Kidney capillary endothelial cell (primary cell): ENCODE data around the gene CNR1.

Experiments used
- DNase-seq: peaks from one replicate; pipeline ENCODE4 v3.0.0-alpha.2; 2018; ENCODE audit warnings: low spot score

The CNR1 gene

DNA sequence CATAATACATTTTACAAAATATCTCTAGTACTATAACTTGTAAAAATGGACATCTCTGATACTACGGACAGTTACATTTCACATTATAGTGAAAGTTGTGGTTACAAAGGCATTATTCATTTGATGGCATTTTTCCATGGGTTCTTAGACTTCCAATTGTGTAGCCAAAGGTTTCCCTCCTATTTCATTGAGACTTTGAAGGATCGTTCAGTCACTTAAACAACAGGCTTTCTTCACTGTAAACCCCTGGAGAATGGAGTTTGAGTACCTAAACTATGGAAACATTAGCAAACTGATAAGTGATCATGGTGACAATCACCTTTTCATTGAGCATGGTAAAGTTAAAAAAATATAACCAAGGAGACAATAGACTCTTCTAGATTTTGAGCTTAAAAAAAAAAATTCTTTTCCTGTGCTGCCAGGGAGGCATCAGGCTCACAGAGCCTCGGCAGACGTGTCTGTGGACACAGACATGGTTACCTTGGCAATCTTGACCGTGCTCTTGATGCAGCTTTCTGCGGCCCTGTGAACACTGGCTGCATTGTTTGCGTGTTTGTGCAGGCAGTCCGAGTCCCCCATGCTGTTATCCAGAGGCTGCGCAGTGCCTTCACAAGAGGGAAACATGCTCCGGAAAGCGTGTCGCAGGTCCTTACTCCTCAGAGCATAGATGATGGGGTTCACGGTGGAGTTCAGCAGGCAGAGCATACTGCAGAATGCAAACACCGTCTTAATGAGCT lies 22.6 kb downstream of the CNR1 start:
- no peak for DNase-seq

- DNase-seq = no peak
Observed at GRCh38 chr6:88142297-88142668, 23.9 kb downstream of the CNR1 start.

DNA sequence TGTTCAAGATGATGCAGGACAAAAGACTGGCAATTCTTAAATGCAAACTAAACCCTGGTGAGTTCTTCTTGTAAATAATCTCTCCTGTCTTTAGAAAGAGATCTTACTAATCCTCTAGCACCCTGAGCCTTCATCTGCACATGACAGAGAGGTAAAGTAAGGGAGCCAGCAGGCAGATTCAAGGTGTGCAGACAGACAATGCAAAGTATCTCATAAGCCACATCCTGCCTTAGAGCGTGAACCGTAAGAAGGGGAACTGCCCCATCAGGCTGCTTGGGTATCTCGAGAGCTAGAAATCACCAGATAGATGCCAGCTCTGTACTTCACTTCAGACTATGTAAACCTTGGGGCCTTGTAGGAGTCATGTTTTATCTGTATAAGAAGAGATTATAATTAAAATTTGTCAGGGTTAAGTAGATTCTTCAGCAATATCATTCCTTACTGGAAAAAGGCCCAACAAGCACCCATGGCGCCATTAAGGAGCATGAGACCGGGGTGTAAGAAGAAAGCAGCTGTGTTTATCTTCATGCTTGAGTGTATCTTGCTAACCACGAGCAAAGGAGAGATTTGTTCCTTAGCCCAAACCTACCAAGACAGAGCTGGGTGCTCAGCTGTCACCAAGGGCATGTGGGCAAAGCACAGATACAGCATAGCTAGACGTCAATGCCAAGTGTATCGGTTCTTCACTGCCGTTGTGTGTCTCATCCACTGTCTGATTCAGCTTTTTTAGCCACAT lies 24.4 kb downstream of the CNR1 start:
- no peak for DNase-seq

GRCh38 chr6:88137915-88138314 lies 28.2 kb downstream of the CNR1 start:
- no peak for DNase-seq

DNA sequence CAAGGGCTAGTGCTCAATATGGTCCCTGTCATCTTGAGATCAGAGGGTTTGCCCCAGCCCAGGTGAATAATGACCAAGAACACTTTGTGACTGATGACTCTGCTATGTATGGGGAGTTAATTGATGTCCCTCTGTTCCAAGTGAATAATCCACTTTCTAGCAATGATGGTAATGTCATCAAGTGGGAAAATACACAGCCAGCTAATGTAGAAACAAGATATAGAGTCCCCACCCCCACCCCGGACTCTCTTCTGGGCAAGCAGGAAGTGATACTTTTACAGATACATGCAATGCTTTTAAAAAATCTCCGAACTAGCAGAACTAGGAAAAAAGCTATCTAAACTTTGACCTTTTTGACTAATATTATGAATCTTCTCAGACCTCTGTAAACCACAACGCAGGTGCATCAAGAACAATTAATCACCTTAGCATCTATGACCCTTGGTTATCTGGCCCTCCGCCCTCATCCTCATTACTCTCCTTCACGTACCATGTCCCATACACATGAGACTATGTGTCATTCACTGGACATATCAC lies 30.5 kb downstream of the CNR1 start:
- DNase-seq = no peak

GRCh38 chr6:88134575-88134974 lies 31.6 kb downstream of the CNR1 start:
- no peak for DNase-seq

GRCh38 chr6:88133718-88134117 lies 32.4 kb downstream of the CNR1 start:
- no peak for DNase-seq

DNA sequence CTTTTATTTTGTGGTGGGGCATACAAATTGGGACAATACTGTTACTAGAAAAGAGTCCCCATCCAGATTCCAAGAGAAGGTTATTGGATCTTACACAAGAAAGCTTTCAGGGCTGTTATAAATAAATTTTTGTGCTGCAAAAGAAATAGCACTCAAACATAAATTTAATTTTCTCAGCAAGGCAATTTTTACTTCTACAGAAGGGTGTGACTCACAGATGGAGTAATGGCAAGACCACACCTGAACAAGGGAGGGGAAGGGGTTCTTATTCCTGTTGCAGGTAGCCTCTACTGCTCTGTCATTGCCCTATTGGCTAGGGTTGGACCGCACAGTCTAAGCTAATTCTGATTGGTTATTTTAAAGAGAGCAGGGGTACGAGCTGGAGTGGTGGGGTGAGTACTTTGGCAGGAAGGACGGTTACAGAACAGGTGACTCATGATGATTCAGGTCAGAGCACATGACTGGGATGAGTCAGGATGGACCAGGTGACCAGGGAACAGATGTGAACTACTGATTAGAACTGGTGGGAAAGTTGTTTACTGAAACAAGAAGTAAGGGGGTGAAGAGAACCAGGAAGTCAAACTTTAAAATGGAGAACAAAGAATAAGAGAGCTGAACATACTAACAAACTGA lies 41.1 kb downstream of the CNR1 start:
- DNase-seq = no peak

DNA sequence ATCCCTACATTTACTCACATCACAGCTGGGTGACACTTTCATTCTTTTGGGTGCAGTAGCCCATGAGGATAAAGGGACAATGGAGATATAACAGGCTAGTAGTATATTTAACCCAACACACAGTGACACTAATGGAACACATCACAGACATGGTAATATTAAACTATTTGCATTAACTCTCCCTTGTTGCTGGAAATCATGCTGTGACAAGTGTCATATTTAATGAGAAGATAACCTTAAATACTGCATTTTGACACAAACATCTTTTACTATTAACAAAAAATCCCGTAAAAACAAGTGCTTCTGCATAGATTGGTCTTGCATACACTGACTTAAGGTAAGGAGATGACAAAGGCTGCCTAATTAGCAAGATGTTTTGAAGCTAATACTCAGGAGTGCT lies 45.5 kb downstream of the CNR1 start:
- no peak for DNase-seq

GRCh38 chr6:88119769-88120168 lies 46.4 kb downstream of the CNR1 start:
- no peak for DNase-seq

DNA sequence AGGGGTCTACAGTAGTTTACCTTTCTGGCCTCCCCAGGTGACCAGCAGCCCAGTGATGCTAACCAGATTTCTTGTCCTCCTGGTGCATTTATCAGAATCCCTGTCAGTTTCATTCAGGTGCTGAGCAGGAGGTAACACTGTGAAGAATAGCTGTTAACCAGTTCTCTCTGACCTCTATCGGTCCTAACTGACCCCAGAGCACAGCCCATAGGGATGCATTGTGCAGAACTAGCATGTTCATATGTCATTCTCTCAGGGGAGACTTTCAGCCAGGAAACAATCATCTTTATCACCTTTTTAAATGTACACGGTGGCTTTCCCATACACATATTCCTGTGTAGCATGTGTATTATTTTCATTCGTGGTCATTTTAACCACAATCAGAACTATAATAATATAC lies 49.9 kb downstream of the CNR1 start:
- DNase-seq = no peak

DNA sequence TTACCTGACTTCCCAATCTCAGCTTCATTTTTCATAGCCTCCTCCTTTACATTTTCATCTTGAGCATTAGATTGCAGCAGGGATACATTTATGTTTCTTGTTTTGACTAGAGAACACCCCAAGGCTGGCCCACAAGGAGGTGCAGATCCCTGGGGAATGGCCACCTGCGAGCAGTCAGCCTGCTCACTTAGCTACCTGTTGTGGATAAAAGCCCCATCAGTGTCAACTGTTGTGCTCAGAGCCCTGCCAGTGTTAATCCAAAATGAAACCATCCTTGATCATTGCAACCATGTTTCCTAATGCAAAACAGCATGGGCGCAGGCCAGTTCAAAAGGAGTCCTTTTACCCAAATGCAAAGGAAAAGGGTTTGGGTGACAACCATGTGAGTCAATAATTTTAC lies 50.8 kb downstream of the CNR1 start:
- DNase-seq = no peak

DNA sequence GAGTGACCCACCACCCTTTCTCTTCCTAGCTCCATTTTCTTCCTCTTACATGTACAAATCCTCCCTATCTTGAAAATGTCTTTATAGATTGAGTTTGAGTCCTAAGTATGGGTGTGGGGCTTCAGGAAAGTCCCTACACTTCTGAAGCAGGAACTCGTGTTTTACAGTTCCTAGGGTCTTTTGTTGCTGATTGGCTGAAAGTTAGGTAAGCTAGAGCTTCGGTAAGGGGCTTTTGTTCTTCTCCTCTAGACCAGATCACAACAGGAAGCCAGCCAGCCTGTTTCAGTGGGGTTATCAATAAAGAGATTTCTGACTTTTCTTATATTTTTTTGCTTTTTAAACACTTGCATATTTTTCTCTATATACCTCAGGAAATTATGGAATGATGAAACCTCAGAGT lies 51.3 kb downstream of the CNR1 start:
- no peak for DNase-seq

- DNase-seq = no peak
Observed at GRCh38 chr6:88111991-88112390, 54.2 kb downstream of the CNR1 start.

GRCh38 chr6:88107241-88107640 lies 58.9 kb downstream of the CNR1 start:
- no peak for DNase-seq

DNA sequence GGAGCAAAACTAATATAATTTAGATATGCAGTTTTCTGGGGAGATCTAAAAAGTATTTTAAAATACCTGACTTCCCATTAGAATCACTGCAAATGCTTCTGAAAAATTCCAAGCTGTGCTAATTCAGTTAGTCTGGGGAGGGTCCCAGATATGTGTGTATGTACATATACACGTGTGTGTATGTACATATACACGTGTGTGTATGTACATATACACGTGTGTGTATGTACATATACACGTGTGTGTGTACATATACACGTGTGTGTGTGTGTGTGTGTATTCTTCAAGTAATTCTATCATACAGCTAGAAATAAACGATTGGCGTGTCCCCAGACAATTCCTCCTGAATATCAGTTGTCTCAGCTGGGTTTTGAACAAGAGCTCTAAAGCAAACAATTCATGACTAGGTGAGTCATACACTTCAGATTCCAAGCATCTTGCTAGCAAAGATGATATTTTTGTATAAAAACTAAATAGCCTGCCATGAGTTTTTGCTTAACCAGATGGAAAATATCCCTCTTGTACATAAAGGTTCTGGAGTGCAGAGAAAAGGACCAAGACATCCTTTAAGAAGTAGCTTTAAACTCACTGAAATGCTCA lies 60.3 kb downstream of the CNR1 start:
- DNase-seq = no peak
